RWPE1 (cell line): ENCODE data around the gene APOA5.
"Not testable (repeated sequence)": the region's sequence is repeated elsewhere in the genome, so short reads cannot be mapped to it uniquely, and the experiment has no call there.

Experiments
- CTCF ChIA-PET: fragments of 350-600 bp; sonication (Branson Sonifier 250); formaldehyde crosslinking; extraction: SDS; loops from one replicate; lab custom pipeline; 2021; lab: Yijun Ruan, JAX
- POLR2A ChIA-PET: fragments of 400-600 bp; formaldehyde crosslinking; extraction: SDS; loops from one replicate; lab custom pipeline; 2020; ENCODE audit warnings: antibody characterized with exemption; ENCODE audit not compliant: low non-redundant PET; lab: Yijun Ruan, JAX
- DNase-seq: peaks from one replicate; pipeline ENCODE4 v3.0.0; 2012; ENCODE audit warnings: low spot score
- H3K27ac ChIP-seq: fragments of 450-650 bp; 2 replicates; pipeline ENCODE4 v1.5.1; 2017
- CTCF ChIP-seq: fragments of 450-650 bp; conservative IDR thresholded peaks from 2 replicates; pipeline ENCODE4 v1.5.1; 2017; ENCODE audit warnings: low read depth, mild to moderate bottlenecking

APOA5 gene

GRCh38 chr11:116836632-116836991, 44.9 kb upstream of the APOA5 start:
- TF ChIP-seq CTCF: no peak
- POLR2A ChIA-PET: no interaction called here
- H3K27ac ChIP-seq: no peak overlapping the region; the same call in 1 of the 2 replicates
- CTCF ChIA-PET: interaction anchor here (0.5 to 1.8 kb wide), 13 partner anchors 10 to 288 kb away, joined by 3 to 8 read pairs (median 4); partner anchors contain the start of genes APOA5 and ZPR1
- DNase-seq: no peak

- peak; percentile 77 for TF ChIP-seq CTCF
- ChIA-PET CTCF (interaction anchor here (0.5 to 1.8 kb wide), 16 partner anchors 9 to 289 kb away, joined by 3 to 8 read pairs (median 4); partner anchors contain the start of genes APOA5 and ZPR1), POLR2A (interaction anchor here (0.5 kb wide), 1 partner anchor 54 kb away, joined by 3 read pairs; no protein-coding TSS in a partner anchor)
- peak; percentile 81 for DNase-seq
- H3K27ac ChIP-seq: peak overlapping the region; percentile 64
These were observed 44.3 kb upstream of the APOA5 start for GRCh38 chr11:116835791-116836631.

GRCh38 chr11:116835042-116835772, 43.5 kb upstream of the APOA5 start:
- peak overlapping the region; percentile 64 for H3K27ac ChIP-seq
- DNase-seq: no peak
- CTCF ChIA-PET: interaction anchor here (0.6 to 1.8 kb wide), 10 partner anchors 8 to 289 kb away, joined by 3 to 8 read pairs (median 4); partner anchors contain the start of genes APOA5 and ZPR1
- POLR2A ChIA-PET: interaction anchor here (0.5 kb wide), 1 partner anchor 53 kb away, joined by 3 read pairs; no protein-coding TSS in a partner anchor
- TF ChIP-seq CTCF: no peak

GRCh38 chr11:116834535-116835041, 42.9 kb upstream of the APOA5 start:
- H3K27ac ChIP-seq, DNase-seq, POLR2A ChIA-PET, CTCF ChIA-PET: not testable (repeated sequence)

- DNase-seq: no peak
- H3K27ac ChIP-seq: no peak overlapping the region
- no peak for TF ChIP-seq CTCF
- CTCF ChIA-PET: no interaction called here
- POLR2A ChIA-PET: no interaction called here
These were observed 42.3 kb upstream of the APOA5 start for GRCh38 chr11:116833816-116834534.

GRCh38 chr11:116833491-116833815, 41.8 kb upstream of the APOA5 start:
- no peak for DNase-seq
- CTCF ChIA-PET: interaction anchor here (0.7 kb wide), 1 partner anchor 393 kb away, joined by 3 read pairs; no protein-coding TSS in a partner anchor
- H3K27ac ChIP-seq: no peak overlapping the region
- POLR2A ChIA-PET: no interaction called here
- no peak for TF ChIP-seq CTCF
